Stimulated activated CD4-positive, alpha-beta T cell treated with anti-CD3 and anti-CD28 coated beads, Interleukin-15, amount 100 ng/mL, for 1 hour (primary cell): ENCODE results near the gene MTG1.
"Not testable (repeated sequence)": the region's sequence is repeated elsewhere in the genome, so short reads cannot be mapped to it uniquely, and the experiment has no call there.

Experiments used
- DNase-seq, 2 donors: peaks; one replicate each; pipeline ENCODE4 v3.0.0-alpha.2; 2020; ENCODE audit warnings: low read depth in 1 of 2, low spot score in 1 of 2

Gene MTG1

GRCh38 chr10:133465191-133465949 is 71.4 kb downstream of the MTG1 start:
- no peak for DNase-seq

GRCh38 chr10:133465950-133466474 is 72.1 kb downstream of the MTG1 start:
- no peak for DNase-seq

- no peak for DNase-seq
These were observed 72.8 kb downstream of the MTG1 start for GRCh38 chr10:133466683-133467275.

- no peak for DNase-seq
These were observed 73.4 kb downstream of the MTG1 start for GRCh38 chr10:133467286-133467911.

- not testable (repeated sequence) for DNase-seq
These were observed 75.2 kb downstream of the MTG1 start for GRCh38 chr10:133469205-133469604.

- DNase-seq, result no peak
These were observed 77.5 kb downstream of the MTG1 start for GRCh38 chr10:133471300-133472109.
